ENCODE results near the gene PLEKHH2.
A peak's percentile ranks its signal among the peaks of the same experiment; 100 is the strongest.
"Not testable (repeated sequence)": the region's sequence is repeated elsewhere in the genome, so short reads cannot be mapped to it uniquely, and the experiment has no call there.

PLEKHH2 gene

GRCh38 chr2:43637030-43637803, at the start of gene PLEKHH2:
TSS of gene PLEKHH2 (plus strand) at chr2:43637260. CDS start at chr2:43644674, 7,414 bp downstream.
- DNase-seq, result peak; percentile 53 to 74 (median 57)

DNA sequence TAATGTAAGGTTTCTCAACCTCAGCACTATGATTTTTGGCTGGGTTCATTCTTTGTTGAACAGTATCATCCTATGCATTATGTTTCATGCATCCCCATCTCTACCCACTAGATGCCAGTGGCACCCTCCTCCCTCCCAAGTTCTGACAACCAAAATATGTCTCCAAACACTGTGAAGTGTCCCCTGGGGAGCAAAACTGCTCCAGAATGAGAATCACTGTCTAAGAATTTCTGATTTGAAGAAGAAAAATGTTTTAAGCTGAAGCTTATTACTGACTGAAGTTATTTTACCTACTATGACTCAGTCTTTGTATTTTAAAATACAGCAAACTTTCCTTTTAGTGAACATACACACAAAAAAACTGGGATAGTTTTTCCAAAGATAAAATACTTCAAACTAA, 44.6 kb upstream of the PLEKHH2 start:
- DNase-seq, result no peak

DNA sequence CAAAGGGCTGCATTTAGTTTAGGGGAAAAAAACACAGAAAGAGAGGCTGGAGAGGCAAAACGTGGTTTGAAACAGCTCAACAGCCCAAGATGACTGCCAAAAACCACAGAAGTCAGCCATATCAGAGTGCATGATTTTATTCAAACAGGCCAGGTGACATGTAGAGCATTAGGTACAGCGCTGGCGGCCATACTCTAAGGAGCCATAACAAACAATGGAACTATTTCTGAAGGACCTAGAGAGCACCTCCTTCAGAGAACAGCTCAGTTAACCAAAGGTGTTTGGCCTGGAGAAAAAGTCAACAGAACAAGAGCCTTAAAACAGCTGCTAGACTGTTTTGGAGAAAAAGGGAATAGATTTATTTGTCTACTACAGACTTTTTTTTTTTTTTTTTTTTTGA, 43.8 kb upstream of the PLEKHH2 start:
- no peak for DNase-seq

DNA sequence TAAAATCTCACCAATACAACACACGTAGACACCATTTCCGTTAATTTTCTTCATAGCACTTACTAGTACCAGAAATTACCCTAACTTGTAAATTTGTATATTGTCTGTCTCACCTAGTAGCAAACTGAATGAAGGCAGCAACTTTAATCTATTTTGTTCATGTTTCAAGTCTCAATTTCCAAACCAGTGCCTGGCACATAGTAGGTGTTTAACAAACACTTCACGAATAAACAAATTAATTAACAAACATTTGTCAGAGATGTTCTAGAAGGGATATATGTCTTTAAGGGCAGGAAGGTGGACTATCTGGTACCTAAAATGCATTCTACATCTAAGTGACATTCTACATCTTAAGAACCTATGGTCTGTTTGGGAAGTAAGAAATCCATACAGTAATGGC, 42.2 kb upstream of the PLEKHH2 start:
- no peak for DNase-seq

- DNase-seq, result peak; percentile 88 to 93 (median 90)
Observed at GRCh38 chr2:43595603-43596412, 41.3 kb upstream of the PLEKHH2 start, which contains the start of gene THADA. TSS of gene THADA (minus strand) at chr2:43596038. CDS start at chr2:43592392, 3,646 bp downstream.

DNA sequence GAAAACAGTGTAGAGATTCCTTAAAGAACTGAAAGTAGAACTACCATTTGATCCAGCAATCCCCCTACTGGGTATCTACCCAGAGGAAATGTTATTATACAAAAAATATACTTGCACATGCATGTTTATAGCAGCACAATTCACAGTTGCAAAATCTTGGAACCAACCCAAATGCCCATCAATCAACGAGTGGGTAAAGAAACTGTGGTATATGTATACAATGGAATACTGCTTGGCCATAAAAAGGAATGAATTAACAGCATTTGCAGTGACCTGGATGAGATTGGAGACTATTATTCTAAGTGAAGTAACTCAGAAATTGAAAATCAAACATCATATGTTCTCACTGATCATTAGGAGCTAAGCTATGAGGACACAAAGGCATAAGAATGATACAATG, 36.5 kb upstream of the PLEKHH2 start:
- DNase-seq, result not testable (repeated sequence)

DNA sequence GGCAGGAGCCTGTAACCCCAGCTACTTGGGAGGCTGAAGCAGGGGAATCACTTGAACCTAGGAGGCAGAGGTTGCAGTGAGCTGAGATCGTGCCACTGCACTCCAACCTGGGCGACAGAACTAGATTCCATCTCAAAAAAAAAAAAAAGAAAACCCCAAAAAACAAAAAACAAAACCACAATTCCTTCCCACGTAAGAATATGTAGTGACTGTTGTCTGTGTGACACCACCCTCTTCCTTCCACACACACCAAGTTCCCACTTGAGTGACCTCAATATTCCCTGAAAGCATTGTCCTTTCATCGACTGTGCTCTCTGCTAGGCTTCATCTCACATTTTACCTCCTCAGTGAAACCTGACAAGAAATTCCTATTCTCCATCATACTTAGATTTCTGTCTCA, 32.4 kb upstream of the PLEKHH2 start:
- no peak for DNase-seq

DNA sequence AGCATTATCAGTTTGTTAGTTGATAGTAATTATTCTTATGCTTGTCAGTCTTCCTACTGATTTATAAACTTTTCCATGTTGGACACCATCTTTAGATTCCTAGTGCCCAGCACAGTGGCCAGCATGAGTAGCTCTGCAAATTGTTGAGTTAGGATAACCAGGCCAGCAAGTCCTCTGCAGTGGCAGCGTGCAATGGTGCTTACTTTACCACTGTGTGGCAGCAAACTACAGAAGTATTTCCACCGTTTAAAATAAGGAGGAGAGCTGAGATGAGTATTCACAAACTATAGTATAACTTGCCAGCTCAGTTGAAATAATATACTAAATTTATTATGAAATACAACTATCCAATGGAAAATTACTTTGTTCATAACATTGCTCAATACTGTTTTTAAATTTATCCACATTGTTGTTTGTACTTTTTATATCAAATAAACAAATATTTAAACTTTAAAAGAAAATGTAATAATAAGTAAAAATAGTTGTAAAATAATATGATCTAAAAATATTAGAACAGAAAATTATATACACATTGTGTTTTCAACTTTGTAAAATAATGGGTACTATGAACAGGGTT, 31.9 kb upstream of the PLEKHH2 start:
- DNase-seq, result no peak

DNA sequence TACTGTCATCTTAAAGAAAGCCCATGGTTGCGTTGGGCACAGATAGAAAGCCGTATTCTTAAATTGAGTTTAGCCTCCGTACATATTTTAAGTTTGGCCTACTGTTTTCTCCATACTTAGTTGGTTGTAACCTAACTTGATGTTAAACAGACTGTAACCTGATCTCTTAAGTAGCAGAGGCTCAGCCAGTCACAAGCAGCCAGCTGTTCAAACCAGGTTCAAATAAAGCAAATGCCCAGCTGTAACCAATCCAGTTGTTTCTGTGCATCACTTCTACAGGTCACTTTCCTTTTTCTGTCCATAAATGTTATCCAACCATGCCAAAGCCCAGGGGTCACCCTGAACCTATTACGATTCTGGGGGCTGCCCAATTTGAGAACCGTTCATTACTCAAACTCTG, 31.2 kb upstream of the PLEKHH2 start:
- DNase-seq, result no peak

DNA sequence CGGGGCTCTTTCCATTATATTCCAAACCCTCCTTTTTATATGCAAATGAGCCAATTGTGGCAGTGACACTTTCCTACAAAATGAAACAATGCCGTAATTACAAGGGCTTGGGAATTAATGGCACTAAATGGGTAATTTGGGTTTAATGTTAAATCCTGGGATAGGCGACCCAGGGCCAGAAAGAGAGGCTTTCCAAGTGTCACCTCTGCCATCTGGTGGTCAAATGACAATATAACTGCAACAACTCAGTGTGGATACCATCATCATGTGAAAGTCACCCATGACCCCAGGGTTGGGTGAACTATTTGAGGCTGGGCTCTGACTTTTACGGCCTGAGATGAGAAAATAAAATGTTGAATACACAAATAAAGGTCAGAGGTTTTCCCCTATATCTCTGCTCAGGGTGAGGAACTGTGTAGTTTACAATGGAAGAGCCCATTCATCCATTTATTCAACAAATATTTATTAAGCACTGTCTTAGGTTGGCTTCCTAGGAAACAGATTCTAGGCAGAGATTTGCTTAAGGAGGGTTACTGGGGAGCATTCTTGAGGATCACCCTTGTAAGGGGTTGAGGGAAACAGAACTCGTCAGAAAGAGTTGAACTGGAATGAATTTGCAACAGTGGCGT, 27.7 kb upstream of the PLEKHH2 start:
- DNase-seq, result peak in 1 of 4 experiments; percentile 2

GRCh38 chr2:43610361-43610760, 26.7 kb upstream of the PLEKHH2 start:
- DNase-seq, result no peak

DNA sequence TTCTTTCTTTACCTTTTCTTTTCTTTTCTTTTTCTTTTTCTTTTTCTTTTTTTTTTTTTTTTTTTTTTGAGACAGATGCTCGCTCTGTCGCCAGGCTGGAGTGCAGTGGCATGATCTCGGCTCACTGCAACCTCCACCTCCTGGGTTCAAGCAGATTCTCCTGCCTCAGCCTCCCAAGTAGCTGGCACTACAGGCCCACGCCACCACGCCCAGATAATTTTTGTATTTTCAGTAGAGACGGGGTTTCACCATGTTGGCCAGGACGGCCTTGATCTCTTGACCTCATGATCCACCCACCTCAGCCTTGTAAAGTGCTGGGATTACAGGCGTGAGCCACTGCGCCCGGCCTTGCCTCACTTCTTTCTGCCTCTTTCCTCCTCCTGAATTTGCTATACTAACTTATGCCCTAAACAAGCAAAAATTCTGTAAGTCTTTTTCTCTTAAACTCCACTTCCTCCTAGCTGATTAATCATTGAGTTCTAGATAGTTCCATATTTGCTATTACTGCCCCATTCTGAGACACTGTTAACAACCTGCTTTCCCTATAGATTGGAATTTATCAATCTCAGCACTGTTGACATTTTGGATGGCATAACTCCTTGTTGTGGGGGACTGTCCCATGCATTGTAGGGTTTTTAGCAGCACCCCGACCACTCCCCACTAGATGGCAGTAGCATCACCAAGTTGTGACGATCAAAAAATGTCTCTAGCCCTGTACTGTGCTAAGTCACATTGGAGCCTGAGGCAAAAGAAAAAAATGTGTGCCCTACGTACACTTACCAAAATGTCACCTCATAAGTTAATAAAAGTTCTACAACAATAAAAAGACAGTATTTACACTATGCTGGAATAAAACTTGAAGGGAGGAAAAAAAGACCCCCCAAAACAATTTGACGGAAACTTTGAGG, 24.8 kb upstream of the PLEKHH2 start:
- DNase-seq, result peak; percentile 31 to 46 (median 42)

DNA sequence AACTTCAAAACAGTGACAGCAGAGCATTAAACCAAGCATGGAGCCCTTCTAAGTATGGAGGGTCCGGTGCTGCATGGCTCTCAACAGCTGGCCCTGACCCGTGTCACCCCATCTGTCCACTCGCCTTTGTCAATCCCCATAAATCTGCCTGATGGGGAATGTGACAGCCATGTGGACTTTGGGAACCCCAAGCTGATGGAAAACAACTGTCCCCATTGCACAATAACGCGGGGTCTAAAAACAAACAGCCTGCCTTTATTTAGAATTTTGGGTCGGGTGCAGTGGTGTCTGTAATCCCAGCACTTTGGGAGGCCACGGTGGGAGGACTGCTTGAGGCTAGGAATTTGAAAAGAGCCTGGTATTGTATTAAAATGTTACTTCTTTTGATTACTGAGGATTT, 24.1 kb upstream of the PLEKHH2 start:
- no peak for DNase-seq

DNA sequence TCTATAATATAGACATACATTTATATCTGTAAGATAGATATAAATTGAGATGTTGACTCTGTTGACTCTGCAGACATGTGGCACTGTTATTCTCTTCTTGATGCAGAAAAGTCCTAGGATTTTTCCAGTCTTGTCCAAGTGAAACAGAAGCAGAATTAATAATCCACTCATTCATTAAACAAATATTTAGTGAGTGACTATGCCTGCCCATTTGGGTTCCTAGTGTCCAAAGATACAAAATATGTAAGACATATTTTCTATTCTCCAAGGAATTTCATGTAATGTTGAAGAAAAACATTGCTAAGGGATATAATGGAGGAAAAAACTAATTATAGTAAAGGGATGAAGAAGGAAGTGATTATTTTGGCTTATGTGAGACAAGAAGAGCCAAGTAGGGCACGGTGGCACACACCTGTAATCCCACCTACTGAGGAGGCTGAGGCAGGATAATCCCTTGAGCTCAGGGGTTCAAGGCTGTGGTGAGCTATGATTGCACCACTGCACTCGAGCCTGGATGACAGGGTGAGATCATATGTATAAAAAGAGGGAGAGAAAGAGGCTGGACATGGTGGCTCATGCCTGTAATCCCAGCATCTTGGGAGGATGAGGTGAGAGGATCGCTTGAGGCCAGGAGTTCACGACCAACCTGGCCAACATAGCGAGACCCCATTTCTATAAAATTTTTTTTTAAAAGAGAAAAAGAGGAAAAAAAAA, 19.9 kb upstream of the PLEKHH2 start:
- DNase-seq, result no peak

GRCh38 chr2:43619511-43619910, 17.5 kb upstream of the PLEKHH2 start:
- no peak for DNase-seq

DNA sequence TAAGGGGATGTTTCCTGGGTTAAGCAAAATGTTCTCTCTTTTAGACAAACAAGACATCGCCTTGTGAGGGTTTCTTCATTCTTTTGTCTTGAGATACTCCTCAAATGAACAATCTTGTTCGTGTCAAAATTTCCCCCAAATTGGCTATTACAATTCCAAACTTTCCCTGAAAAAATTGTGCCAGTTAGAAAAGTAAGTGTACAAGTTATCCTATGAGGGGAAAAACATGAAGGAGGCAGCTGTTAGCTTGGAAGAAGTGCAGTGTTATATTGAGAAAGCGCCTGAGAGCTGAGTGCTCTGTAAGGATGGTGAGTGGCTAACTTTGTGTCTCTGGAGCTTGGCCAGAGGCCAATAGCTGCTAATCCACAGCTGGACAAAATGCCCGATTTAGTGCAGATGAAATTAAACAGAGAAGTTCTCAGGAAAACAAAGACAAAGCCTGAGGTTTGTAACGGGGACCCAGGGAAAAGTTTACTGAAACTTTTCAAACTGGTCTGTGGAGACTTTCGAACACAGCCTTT, 14.1 kb upstream of the PLEKHH2 start:
- no peak for DNase-seq

GRCh38 chr2:43631618-43632317, 5.3 kb upstream of the PLEKHH2 start:
- DNase-seq, result no peak

DNA sequence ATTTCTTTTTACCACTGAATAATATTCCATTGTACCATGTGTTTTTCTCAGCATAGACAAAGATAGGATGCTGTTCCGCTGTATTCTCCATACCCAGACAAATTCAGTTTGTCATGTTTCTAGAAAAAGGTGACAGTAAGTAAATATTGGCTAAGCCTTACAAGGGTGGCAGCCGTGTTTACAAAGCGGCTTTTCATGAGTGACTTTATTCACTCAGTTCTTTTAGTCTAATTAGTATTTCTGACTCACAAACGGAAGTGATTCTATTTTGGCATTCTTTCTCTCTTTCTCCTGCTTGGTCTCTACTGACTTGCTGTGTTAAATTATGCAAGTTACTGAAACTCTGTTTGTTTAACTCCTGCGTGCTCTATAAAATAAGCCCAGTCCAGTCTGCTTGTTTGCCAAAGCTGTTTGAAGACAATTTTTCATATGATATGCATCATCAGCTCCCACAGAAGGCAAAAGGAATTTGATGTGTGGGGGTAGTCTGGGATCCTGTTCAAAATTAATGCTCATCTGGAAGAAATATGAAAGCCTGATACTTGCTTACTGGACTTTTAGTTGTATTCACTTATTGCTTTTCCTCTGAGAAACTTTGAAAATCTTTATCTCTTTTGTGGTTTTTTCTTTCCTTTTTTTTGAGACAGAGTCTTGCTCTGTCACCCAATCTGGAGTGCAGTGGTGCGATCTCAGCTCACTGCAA, 2.3 kb upstream of the PLEKHH2 start:
- DNase-seq, result no peak

- DNase-seq, result not testable (repeated sequence)
Observed at GRCh38 chr2:43636153-43636552, 907 bp upstream of the PLEKHH2 start.

- DNase-seq, result no peak
Observed at GRCh38 chr2:43636621-43637020, 439 bp upstream of the PLEKHH2 start.

Measured in activated CD4-positive, CD25-positive, alpha-beta regulatory T cell (primary cell).